SKM-1 (cell line): ENCODE measurements around the gene BUD23.
"Not testable (repeated sequence)": the region's sequence is repeated elsewhere in the genome, so short reads cannot be mapped to it uniquely, and the experiment has no call there.

ENCODE experiments used
- DNase-seq: peaks from one replicate; lab custom pipeline; 2025; ENCODE audit not compliant: unreplicated experiment; lab: John Stamatoyannopoulos, UW

BUD23 gene

GRCh38 chr7:73668103-73668885, 15.1 kb upstream of the BUD23 start:
- DNase-seq = no peak

- no peak for DNase-seq
Observed at GRCh38 chr7:73668886-73669230, 14.5 kb upstream of the BUD23 start.

GRCh38 chr7:73669288-73669701, 14.1 kb upstream of the BUD23 start:
- DNase-seq = no peak

- DNase-seq = no peak
Observed at GRCh38 chr7:73669858-73670385, 13.5 kb upstream of the BUD23 start.

- DNase-seq = no peak
Observed at GRCh38 chr7:73671322-73671661, 12.1 kb upstream of the BUD23 start.

GRCh38 chr7:73671857-73672445, 11.4 kb upstream of the BUD23 start:
- no peak for DNase-seq

- DNase-seq = no peak
Observed at GRCh38 chr7:73674468-73675124, 8.8 kb upstream of the BUD23 start.

GRCh38 chr7:73676062-73676461, 7.3 kb upstream of the BUD23 start:
- DNase-seq = not testable (repeated sequence)

- no peak for DNase-seq
Observed at GRCh38 chr7:73678862-73679261, 4.5 kb upstream of the BUD23 start.

- no peak for DNase-seq
Observed at GRCh38 chr7:73679709-73680108, 3.7 kb upstream of the BUD23 start.

GRCh38 chr7:73680501-73680900, 2.9 kb upstream of the BUD23 start:
- DNase-seq = no peak

GRCh38 chr7:73681031-73681430, 2.4 kb upstream of the BUD23 start:
- no peak for DNase-seq

GRCh38 chr7:73682745-73683055, 697 bp upstream of the BUD23 start:
- DNase-seq = no peak

GRCh38 chr7:73683788-73684693, 644 bp downstream of the BUD23 start:
- no peak for DNase-seq

- no peak for DNase-seq
Observed at GRCh38 chr7:73685311-73685710, 1.9 kb downstream of the BUD23 start.

GRCh38 chr7:73688288-73688687, 4.9 kb downstream of the BUD23 start:
- no peak for DNase-seq

GRCh38 chr7:73690646-73691045, 7.2 kb downstream of the BUD23 start:
- DNase-seq = no peak

- DNase-seq = no peak
Observed at GRCh38 chr7:73696372-73696771, 13.0 kb downstream of the BUD23 start.

- DNase-seq = no peak
Observed at GRCh38 chr7:73698410-73698809, 15.0 kb downstream of the BUD23 start.

GRCh38 chr7:73699370-73700068, 16.1 kb downstream of the BUD23 start:
- DNase-seq = no peak

- no peak for DNase-seq
Observed at GRCh38 chr7:73700069-73700423, 16.6 kb downstream of the BUD23 start.
